A673 (cell line): Measurements from ENCODE around the gene MACROH2A1.

Source experiments
- CTCF ChIP-seq: fragments of 300-800, 200-600 bp; sonication (generic); conservative IDR thresholded peaks from 2 replicates; pipeline ENCODE4 v1.5.1; 2017; ENCODE audit warnings: low read depth, mild to moderate bottlenecking, antibody characterized with exemption, low read length, moderate library complexity, mixed read lengths
- EZH2 ChIP-seq: fragments of 200-600 bp; sonication (generic); IDR thresholded peaks from 2 replicates; pipeline ENCODE4 v1.6.1; 2017; ENCODE audit warnings: borderline replicate concordance, low read depth, mild to moderate bottlenecking, mixed read lengths, antibody characterized with exemption, low read length; ENCODE audit not compliant: poor library complexity, severe bottlenecking

GRCh38 chr5:135372654-135373381 is 26.2 kb downstream of the MACROH2A1 start:
- TF ChIP-seq CTCF (no peak), EZH2 (no peak)
